GM19372 (cell line): Measurements from ENCODE around the gene PTPRD.
"Not testable (repeated sequence)": the region's sequence is repeated elsewhere in the genome, so short reads cannot be mapped to it uniquely, and the experiment has no call there.

Experiments used
- ATAC-seq: cut with Tn5 transposase; IDR thresholded peaks from one replicate; pipeline ENCODE4 v1.9.1; 2021; ENCODE audit warnings: mild to moderate bottlenecking, low read depth, moderate library complexity; ENCODE audit not compliant: unreplicated experiment

PTPRD gene

GRCh38 chr9:9998491-9999287, 614.1 kb downstream of the PTPRD start:
- no peak for ATAC-seq

DNA sequence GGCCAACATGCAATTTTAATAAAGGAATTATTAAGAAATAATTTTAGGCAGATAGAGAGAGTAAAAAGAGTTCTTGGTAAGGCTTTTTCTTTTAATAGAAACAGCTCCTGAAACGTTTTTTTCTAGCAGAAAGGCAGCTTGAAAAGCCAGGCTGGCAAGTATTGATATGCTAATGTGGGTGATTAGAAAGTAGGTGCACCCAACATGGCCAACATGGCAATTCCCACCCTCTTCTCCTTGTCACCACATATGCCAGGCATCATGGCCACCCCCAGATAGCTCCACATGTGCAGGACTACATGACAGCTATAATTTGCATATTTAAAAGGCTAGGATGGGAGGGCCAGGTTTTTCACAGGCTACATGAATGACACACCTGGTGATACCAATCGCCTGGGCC, 615.2 kb downstream of the PTPRD start:
- ATAC-seq, result no peak

- ATAC-seq, result no peak
Measured at GRCh38 chr9:9996259-9996658, 616.5 kb downstream of the PTPRD start.

DNA sequence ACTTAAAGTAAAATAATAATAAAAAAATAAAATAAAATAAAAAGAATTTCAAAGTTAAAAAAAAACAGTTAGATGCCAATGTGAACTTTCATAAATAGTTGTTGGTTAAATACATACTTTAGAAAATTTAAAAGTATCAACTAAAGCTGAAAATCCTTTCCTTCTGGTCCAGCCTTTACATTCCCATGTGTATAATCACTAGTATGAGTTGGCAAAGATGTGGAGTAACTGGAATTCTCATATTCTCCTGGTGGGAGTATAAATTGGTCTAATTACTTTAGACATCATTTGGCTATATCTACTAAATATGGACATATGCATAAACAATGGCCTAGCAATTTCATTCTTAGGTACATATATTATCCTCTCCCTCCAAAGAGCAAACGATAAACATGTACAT, 619.9 kb downstream of the PTPRD start:
- ATAC-seq, result no peak

DNA sequence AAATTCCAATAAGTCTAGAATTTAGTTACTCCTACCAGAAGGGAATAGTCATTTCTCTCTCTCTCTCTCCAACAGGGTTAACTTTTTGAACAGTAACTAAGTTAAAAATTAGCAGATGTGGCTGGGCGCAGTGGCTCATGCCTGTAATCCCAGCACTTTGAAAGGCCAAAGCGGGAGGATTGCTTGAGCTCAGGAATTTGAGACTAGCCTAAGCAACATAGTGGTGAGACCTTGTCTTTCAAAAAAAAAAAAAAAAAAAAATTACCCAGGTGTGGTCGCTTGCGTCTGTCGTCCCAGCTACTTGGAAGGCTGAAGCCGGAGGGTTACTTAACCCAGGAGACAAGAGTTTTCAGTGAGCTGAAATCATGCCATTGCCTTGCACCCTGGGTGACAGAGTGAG, 639.7 kb downstream of the PTPRD start:
- no peak for ATAC-seq

- ATAC-seq, result no peak
Measured at GRCh38 chr9:9970514-9970913, 642.3 kb downstream of the PTPRD start.

- ATAC-seq, result no peak
Measured at GRCh38 chr9:9963841-9964240, 649.0 kb downstream of the PTPRD start.

- no peak for ATAC-seq
Measured at GRCh38 chr9:9961934-9962333, 650.9 kb downstream of the PTPRD start.

DNA sequence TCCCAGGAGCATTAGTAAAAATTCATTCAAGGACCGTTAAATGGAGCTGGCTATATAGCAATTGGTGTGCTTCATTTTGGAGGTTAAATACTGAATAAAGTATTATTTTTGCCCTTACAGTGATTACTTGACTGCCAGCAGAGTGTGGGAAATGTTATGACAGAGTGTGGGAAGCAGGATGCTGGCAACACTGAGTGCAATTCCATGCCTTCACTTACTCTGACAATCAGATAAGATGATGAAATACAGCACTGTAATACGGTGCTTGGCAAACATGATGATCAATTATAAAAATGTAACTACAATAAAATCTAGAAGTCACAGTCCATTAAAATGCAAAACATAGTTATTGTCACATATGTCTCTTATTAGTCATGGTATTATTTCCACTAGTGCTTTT, 651.3 kb downstream of the PTPRD start:
- ATAC-seq, result no peak

DNA sequence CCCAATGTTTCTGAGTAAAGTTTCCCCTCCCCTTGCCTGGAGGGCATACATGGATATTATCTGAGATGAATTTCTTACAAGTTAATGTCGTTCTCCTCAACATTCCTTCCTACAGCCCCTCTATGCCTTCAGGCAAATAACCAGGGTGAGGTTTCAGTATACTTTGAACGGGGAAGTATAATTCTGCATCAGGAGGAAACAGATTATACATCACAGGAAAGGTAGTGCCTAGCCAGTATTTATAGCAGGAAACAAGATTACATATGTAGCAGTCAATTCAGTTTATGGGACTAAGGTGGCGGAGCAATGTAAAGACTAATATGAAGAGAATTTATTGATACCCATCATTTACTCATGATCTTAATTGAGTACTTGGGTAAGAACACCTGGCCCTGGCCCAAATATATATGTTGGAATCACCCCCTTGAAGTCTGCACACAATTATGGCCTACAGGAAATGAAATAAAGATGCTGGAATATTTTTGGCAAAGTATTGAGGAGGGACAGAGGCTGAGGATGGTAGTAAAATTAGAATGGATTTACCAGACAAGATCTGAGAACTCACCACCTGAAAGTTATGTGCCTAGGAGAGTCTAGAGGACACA, 661.1 kb downstream of the PTPRD start:
- no peak for ATAC-seq

GRCh38 chr9:9950813-9951212, 662.0 kb downstream of the PTPRD start:
- no peak for ATAC-seq

- no peak for ATAC-seq
Measured at GRCh38 chr9:9949978-9950377, 662.8 kb downstream of the PTPRD start.

DNA sequence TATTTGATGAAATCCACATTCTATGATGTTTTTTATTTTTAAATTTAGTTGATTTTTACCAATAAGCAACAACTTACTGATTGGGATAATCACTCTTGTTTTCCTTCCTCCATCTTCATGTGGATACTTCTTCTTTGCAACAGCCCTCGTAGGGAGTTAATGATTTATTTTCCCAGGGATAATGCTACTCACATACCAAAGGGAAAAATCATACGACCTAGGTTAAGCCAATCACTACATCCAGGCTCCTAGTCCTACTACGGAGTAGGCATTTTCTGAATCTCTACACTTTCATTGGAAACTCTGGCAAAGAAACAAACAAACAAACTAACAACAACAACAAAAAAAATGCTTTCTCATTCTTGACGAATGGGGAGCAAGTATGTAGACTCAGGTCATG, 663.4 kb downstream of the PTPRD start:
- no peak for ATAC-seq

DNA sequence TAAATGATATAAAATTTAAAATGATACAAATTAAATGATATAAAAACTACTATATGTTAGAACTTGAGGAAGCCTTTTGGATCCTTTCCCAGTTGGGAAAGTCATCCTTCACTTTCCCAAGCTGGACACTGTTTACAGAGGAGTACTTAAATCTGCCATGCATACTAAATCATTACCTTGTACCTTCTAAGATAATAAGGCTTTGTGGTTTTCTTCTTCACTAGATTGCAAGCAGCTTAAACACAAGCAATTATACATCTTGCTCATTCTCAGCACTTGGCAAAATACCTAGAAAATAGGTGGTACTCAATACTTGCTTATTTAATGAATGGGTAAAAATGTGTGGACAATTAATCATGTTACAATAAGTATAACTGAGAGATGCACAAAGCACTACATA, 666.8 kb downstream of the PTPRD start:
- no peak for ATAC-seq

DNA sequence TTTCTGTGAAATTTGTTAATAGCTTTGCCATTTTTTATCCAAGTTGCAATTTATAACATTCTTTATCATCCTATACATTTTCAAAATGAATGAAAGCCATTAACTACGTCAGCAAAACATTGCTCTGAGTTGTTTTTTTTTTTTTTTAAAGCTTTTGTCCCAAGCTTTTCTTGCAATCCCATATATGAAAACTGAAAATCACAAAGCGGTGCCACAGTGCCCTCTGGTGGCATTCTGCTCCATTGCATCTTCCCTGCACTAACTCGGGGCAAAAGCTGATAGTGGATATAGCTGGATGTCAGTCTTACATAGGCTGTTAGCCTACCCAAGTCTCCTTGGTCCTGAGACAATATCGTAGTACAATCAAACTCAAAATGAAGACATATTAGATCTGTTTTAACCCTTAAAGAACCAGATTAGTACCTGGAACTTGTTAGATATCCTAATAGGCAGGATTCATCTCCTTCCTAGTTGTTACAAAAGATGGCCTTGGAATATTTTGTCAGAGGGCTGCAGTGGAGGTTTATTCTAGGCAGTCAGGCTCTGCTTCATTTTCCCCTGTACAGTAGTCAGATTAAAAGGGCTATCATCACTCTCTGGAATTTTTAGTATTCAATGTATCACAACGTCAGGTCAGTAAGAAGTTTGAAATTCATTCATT, 669.9 kb downstream of the PTPRD start:
- ATAC-seq, result peak; percentile 72

GRCh38 chr9:9938432-9938831, 674.4 kb downstream of the PTPRD start:
- no peak for ATAC-seq

- not testable (repeated sequence) for ATAC-seq
Measured at GRCh38 chr9:9931464-9931863, 681.3 kb downstream of the PTPRD start.

- no peak for ATAC-seq
Measured at GRCh38 chr9:9924376-9924775, 688.4 kb downstream of the PTPRD start.

DNA sequence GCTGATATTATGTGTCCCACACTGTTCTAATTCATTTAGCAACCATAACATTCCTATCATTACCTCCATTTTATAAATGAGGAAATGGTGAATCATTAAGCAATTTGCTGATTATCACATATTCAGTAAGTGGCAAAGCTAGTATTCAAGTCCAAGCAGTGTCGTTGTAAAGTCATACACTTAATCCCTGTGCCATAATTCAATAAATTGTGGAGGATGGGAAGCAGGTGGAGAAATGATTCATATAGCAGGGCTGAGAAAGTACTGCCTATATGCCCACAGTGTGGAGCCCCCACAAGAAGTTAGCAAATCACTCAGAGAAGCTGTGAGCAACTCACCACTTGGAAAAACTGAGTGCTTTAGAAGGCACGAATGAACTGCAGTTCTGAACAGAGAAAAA, 691.0 kb downstream of the PTPRD start:
- no peak for ATAC-seq

- no peak for ATAC-seq
Measured at GRCh38 chr9:9920425-9921060, 692.3 kb downstream of the PTPRD start.

GRCh38 chr9:9919174-9919775, 693.5 kb downstream of the PTPRD start:
- ATAC-seq, result no peak
